H9 (cell line): ENCODE data around the gene SWSAP1. TPM values are rescaled to one million over a fixed set of nuclear protein-coding genes. Genes with fewer than 3 reads are reported as not detected.

Experiments used
- DNase-seq: peaks from one replicate; pipeline ENCODE4 v3.0.0-alpha.2; 2017
- H2AFZ ChIP-seq: one replicate; pipeline ENCODE4 v1.6.1; 2013; ENCODE audit warnings: mild to moderate bottlenecking, low read length, control low read depth, moderate library complexity
- H2AK5ac ChIP-seq: 2 replicates; pipeline ENCODE4 v1.6.1; 2013; ENCODE audit warnings: low read length, control low read depth, mixed read lengths; ENCODE audit not compliant: insufficient read length
- H2BK120ac ChIP-seq: one replicate; pipeline ENCODE4 v1.6.1; 2013; ENCODE audit warnings: low read depth, mild to moderate bottlenecking, low read length, control low read depth, inconsistent platforms; ENCODE audit not compliant: poor library complexity, severe bottlenecking
- H2BK12ac ChIP-seq: 2 replicates; pipeline ENCODE4 v1.6.1; 2013; ENCODE audit warnings: low read length, control low read depth, mixed read lengths, low read depth; ENCODE audit not compliant: insufficient read length
- H2BK15ac ChIP-seq: 2 replicates; pipeline ENCODE4 v1.6.1; 2013; ENCODE audit warnings: low read depth, low read length, control low read depth
- H2BK20ac ChIP-seq: one replicate; pipeline ENCODE4 v1.6.1; 2013; ENCODE audit warnings: low read depth, mild to moderate bottlenecking, low read length, control low read depth, inconsistent platforms; ENCODE audit not compliant: poor library complexity, severe bottlenecking
- H2BK5ac ChIP-seq: 2 replicates; pipeline ENCODE4 v1.6.1; 2013; ENCODE audit warnings: low read length, control low read depth, mixed read lengths; ENCODE audit not compliant: insufficient read length
- H3K14ac ChIP-seq: 2 replicates; pipeline ENCODE4 v1.6.1; 2013; ENCODE audit warnings: low read length, control low read depth; ENCODE audit not compliant: insufficient read depth
- H3K18ac ChIP-seq: 2 replicates; pipeline ENCODE4 v1.6.1; 2013; ENCODE audit warnings: low read depth, mild to moderate bottlenecking, mixed read lengths, low read length, control low read depth; ENCODE audit not compliant: insufficient read length
- H3K23ac ChIP-seq: 2 replicates; pipeline ENCODE4 v1.6.1; 2013; ENCODE audit warnings: low read length, control low read depth, mixed read lengths, low read depth; ENCODE audit not compliant: insufficient read length
- H3K23me2 ChIP-seq: 2 replicates; pipeline ENCODE4 v1.6.1; 2013; ENCODE audit warnings: low read depth, mild to moderate bottlenecking, mixed read lengths, low read length, control low read depth; ENCODE audit not compliant: insufficient read length, poor library complexity, severe bottlenecking
- H3K27ac ChIP-seq: 2 replicates; pipeline ENCODE4 v1.5.1; 2013; ENCODE audit warnings: low read length, control low read depth, mixed read lengths, low read depth; ENCODE audit not compliant: insufficient read length
- H3K27me3 ChIP-seq: 2 replicates; pipeline ENCODE4 v1.6.1; 2013; ENCODE audit warnings: low read length, control low read depth, inconsistent platforms; ENCODE audit not compliant: insufficient read depth
- H3K4ac ChIP-seq: 2 replicates; pipeline ENCODE4 v1.6.1; 2013; ENCODE audit warnings: low read depth, mild to moderate bottlenecking, control low read depth, inconsistent platforms, low read length, moderate library complexity
- H3K4me1 ChIP-seq: 2 replicates; pipeline ENCODE4 v1.6.1; 2013; ENCODE audit warnings: low read length, control low read depth, inconsistent platforms; ENCODE audit not compliant: insufficient read depth
- H3K4me2 ChIP-seq: 2 replicates; pipeline ENCODE4 v1.6.1; 2013; ENCODE audit warnings: low read length, control low read depth, mixed read lengths; ENCODE audit not compliant: insufficient read length, insufficient read depth
- H3K56ac ChIP-seq: 2 replicates; pipeline ENCODE4 v1.6.1; 2013; ENCODE audit warnings: low read depth, mild to moderate bottlenecking, mixed read lengths, low read length, control low read depth; ENCODE audit not compliant: insufficient read length
- H3K79me1 ChIP-seq: 2 replicates; pipeline ENCODE4 v1.6.1; 2013; ENCODE audit warnings: low read depth, mild to moderate bottlenecking, moderate library complexity, low read length, control low read depth, inconsistent platforms; ENCODE audit not compliant: insufficient read depth, poor library complexity, severe bottlenecking
- H3K79me2 ChIP-seq: 2 replicates; pipeline ENCODE4 v1.6.1; 2013; ENCODE audit warnings: low read length, control low read depth, inconsistent platforms; ENCODE audit not compliant: insufficient read depth
- H3K9ac ChIP-seq: 2 replicates; pipeline ENCODE4 v1.6.1; 2013; ENCODE audit warnings: low read length, control low read depth, mixed read lengths; ENCODE audit not compliant: insufficient read length; ENCODE audit errors: extremely low read depth
- H3K9me3 ChIP-seq: one replicate; pipeline ENCODE4 v1.6.1; 2013; ENCODE audit warnings: low read depth, low read length, inconsistent platforms; ENCODE audit not compliant: control insufficient read depth
- H3T11ph ChIP-seq: one replicate; pipeline ENCODE4 v1.6.1; 2013; ENCODE audit warnings: mild to moderate bottlenecking, low read length, control low read depth, inconsistent platforms
- H4K20me1 ChIP-seq: one replicate; pipeline ENCODE4 v1.6.1; 2013; ENCODE audit not compliant: control insufficient read depth, insufficient read length, insufficient read depth
- H4K5ac ChIP-seq: 2 replicates; pipeline ENCODE4 v1.6.1; 2013; ENCODE audit warnings: low read depth, mild to moderate bottlenecking, mixed read lengths, low read length, control low read depth; ENCODE audit not compliant: insufficient read length
- H4K8ac ChIP-seq: replicated peaks from 2 replicates; pipeline ENCODE4 v1.6.1; 2013; ENCODE audit warnings: low read length, control low read depth, mixed read lengths, low read depth; ENCODE audit not compliant: insufficient read length
- H4K91ac ChIP-seq: 2 replicates; pipeline ENCODE4 v1.6.1; 2013; ENCODE audit warnings: low read depth, mild to moderate bottlenecking, moderate library complexity, mixed read lengths, low read length, control low read depth; ENCODE audit not compliant: insufficient read length
- H3K27ac Mint-ChIP-seq, 3 experiments: 2 replicates in 2 of 3; 3 replicates in 1 of 3; pipeline ENCODE4 v1.8.0; 2020 to 2021; ENCODE audit warnings: mixed read lengths in 3 of 3, mild to moderate bottlenecking in 1 of 3, moderate library complexity in 1 of 3
- H3K27me3 Mint-ChIP-seq: 2 replicates; pipeline ENCODE4 v1.8.0; 2021; ENCODE audit warnings: low read depth, mild to moderate bottlenecking, moderate library complexity, mixed read lengths
- H3K36me3 Mint-ChIP-seq, 3 experiments: 2 replicates in 2 of 3; 3 replicates in 1 of 3; pipeline ENCODE4 v1.8.0; 2020 to 2021; ENCODE audit warnings: low read depth in 3 of 3, mixed read lengths in 3 of 3; ENCODE audit not compliant: insufficient read depth in 1 of 3
- H3K4me1 Mint-ChIP-seq, 2 experiments: 2 replicates each; pipeline ENCODE4 v1.8.0; 2020; ENCODE audit warnings: mixed read lengths in 2 of 2
- H3K4me3 Mint-ChIP-seq, 2 experiments: 2 replicates in 1 of 2; 3 replicates in 1 of 2; pipeline ENCODE4 v1.8.0; 2020 to 2021; ENCODE audit warnings: mild to moderate bottlenecking in 2 of 2, mixed read lengths in 2 of 2, moderate library complexity in 1 of 2
- H3K9me3 Mint-ChIP-seq, 2 experiments: 2 replicates in 1 of 2; 3 replicates in 1 of 2; pipeline ENCODE4 v1.8.0; 2020; ENCODE audit warnings: mild to moderate bottlenecking in 2 of 2, mixed read lengths in 2 of 2, moderate library complexity in 1 of 2
- WGBS: extraction: QIAGEN DNeasy Blood & Tissue Kit; methylation state at CpG from one replicate; pipeline ENCODE4 v1.1.7; 2013; ENCODE audit warnings: missing lambda C conversion rate, low lambda C conversion rate, mixed read lengths; ENCODE audit not compliant: insufficient read length; ENCODE audit errors: extremely low coverage; 5-methylcytosine and 5-hydroxymethylcytosine counted together
- total RNA-seq: library from RNA; stranded (reverse); gene quantifications from 2 replicates; pipeline ENCODE4 v1.2.1, GENCODE V29; 2021
- TF ChIP-seq, protein P1 (sequence below): fragments of 200-600 bp; sonication (generic); conservative IDR thresholded peaks from 3 replicates; pipeline ENCODE4 v1.8.0; 2021; ENCODE audit warnings: antibody characterized with exemption, mild to moderate bottlenecking

The SWSAP1 gene
- total RNA-seq, 1 experiment from 2014 or later: 3.8 TPM

DNA sequence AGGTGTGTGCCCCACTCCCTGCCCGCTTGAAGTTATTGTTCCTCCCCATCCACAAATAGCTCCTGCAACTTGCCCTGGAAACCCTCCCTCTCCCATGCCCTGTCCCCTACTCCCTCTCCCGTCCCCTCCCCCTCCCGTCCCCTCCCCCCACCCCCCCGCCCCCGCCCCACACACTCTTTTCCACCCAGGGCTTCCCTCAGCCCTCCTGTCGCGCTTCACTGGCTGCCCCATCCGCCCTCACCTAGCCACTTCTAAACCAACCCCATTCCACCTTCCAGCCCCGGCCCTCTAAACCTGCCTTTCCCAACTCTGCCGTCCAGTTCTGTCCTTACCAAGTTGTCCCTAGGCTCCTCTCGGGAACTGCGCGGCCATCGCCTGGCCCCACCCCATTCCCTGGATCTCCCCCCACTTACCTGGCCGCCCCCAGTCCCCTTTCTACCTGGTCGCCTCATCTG, 43.7 kb downstream of the SWSAP1 start:
- Histone ChIP-seq H3K23ac (no peak overlapping the region), H3K9me3 (no peaks in the 10 kb centered on the region), H4K5ac (no peak overlapping the region), H2BK120ac (no peak overlapping the region), H3K79me1 (no peaks in the 10 kb centered on the region), H3K79me2 (no peaks in the 10 kb centered on the region), H2BK20ac (no peak overlapping the region), H3T11ph (no peak overlapping the region), H2BK5ac (no peak overlapping the region), H3K4me2 (peak overlapping the region; percentile 83), H3K14ac (peak overlapping the region; percentile 90), H3K27me3 (no peaks in the 10 kb centered on the region), H3K4me1 (no peaks in the 10 kb centered on the region), H2BK15ac (no peak overlapping the region), H2BK12ac (no peak overlapping the region), H4K20me1 (no peaks in the 10 kb centered on the region), H3K4ac (no peak overlapping the region), H3K27ac (no peak overlapping the region), H4K8ac (no peak overlapping the region), H3K56ac (no peak overlapping the region), H3K23me2 (peaks cover 32% of the 10 kb centered on the region), H2AK5ac (no peak overlapping the region), H3K9ac (peak overlapping the region; percentile 68), H2AFZ (no peak overlapping the region), H3K18ac (peak overlapping the region; percentile 88), H4K91ac (no peak overlapping the region)
- whole genome bisulfite sequencing: no CpG with 5 or more reads among the region's 16 CpGs
- peaks cover 0 to 15% (median 5%) of the 10 kb centered on the region in 3 experiments; a peak in 4 of 7 replicates for H3K36me3 Mint-ChIP-seq
- no peak for DNase-seq
- peaks cover 15% of the 10 kb centered on the region for H3K27me3 Mint-ChIP-seq
- peak overlapping the region; percentile 90 to 93 for H3K4me3 Mint-ChIP-seq
- peaks cover 18 to 27% of the 10 kb centered on the region in 2 experiments for H3K4me1 Mint-ChIP-seq
- H3K9me3 Mint-ChIP-seq: no peaks in the 10 kb centered on the region; a peak in 1 of 5 replicates
- H3K27ac Mint-ChIP-seq: peak overlapping the region; percentile 94 to 98 (median 98); a peak in 5 of 7 replicates
- TF ChIP-seq, protein P1, sequence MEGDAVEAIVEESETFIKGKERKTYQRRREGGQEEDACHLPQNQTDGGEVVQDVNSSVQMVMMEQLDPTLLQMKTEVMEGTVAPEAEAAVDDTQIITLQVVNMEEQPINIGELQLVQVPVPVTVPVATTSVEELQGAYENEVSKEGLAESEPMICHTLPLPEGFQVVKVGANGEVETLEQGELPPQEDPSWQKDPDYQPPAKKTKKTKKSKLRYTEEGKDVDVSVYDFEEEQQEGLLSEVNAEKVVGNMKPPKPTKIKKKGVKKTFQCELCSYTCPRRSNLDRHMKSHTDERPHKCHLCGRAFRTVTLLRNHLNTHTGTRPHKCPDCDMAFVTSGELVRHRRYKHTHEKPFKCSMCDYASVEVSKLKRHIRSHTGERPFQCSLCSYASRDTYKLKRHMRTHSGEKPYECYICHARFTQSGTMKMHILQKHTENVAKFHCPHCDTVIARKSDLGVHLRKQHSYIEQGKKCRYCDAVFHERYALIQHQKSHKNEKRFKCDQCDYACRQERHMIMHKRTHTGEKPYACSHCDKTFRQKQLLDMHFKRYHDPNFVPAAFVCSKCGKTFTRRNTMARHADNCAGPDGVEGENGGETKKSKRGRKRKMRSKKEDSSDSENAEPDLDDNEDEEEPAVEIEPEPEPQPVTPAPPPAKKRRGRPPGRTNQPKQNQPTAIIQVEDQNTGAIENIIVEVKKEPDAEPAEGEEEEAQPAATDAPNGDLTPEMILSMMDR: no peak
